HepG2 (cell line): ENCODE results near the gene POU6F2. TPM values are rescaled to one million over a fixed set of nuclear protein-coding genes. Genes with fewer than 3 reads are reported as not detected.
A peak's percentile ranks its signal among the peaks of the same experiment; 100 is the strongest.

Experiments used
- ATAC-seq: fragments of 200-7000 bp; cut with Tn5 transposase; 3 replicates; pipeline ENCODE4 v1.9.1; 2020; ENCODE audit warnings: mild to moderate bottlenecking, moderate library complexity
- BruUV-seq: library from RNA; stranded (reverse); fragments of 400-500 nt; replicated peaks from 2 replicates; lab custom pipeline; 2021; lab: Mats Ljungman, UMichigan
- CTCF ChIA-PET: fragments of 300-600 bp; formaldehyde crosslinking; extraction: SDS; loops from one replicate; lab custom pipeline; 2021; ENCODE audit warnings: low total read pairs, inconsistent platforms, low intra/inter-chr PET ratio; lab: Yijun Ruan, JAX
- POLR2A ChIA-PET: fragments of 350-600 bp; sonication (Branson Sonifier 250); formaldehyde crosslinking; loops from one replicate; lab custom pipeline; 2020; ENCODE audit warnings: antibody characterized with exemption, inconsistent platforms; lab: Yijun Ruan, JAX
- DNase-seq: peaks from one replicate; pipeline ENCODE4 v3.0.0-alpha.2; 2015; ENCODE audit warnings: low spot score
- FAIRE-seq: peaks from 3 replicates; lab custom pipeline; 2011; peaks lifted over from hg19 to GRCh38; lab: Jason Lieb, UNC
- H2AFZ ChIP-seq: one replicate; pipeline ENCODE4 v1.6.1; 2011; ENCODE audit warnings: low read length, inconsistent platforms
- H3K27ac ChIP-seq: fragments of 300-600 bp; 3 replicates; pipeline ENCODE4 v1.8.0; 2011; ENCODE audit warnings: mixed run types, mild to moderate bottlenecking, mixed read lengths, low read length, inconsistent platforms; ENCODE audit not compliant: insufficient read depth; ENCODE audit errors: extremely low read length
- H3K27me3 ChIP-seq, 2 experiments: fragments of 200-600 bp in 1 of 2; 2 replicates in 1 of 2; 3 replicates in 1 of 2; pipeline versions ENCODE4 v1.6.0 to v1.8.0; 2011; ENCODE audit warnings: low read length in 2 of 2, mild to moderate bottlenecking in 2 of 2, moderate library complexity in 2 of 2, inconsistent platforms in 1 of 2; ENCODE audit not compliant: insufficient read depth in 2 of 2, control insufficient read depth in 1 of 2
- H3K36me3 ChIP-seq, 2 experiments: fragments of 200-600 bp in 1 of 2; replicated peaks in 1 of 2; 2 replicates in 1 of 2; 3 replicates in 1 of 2; pipeline versions ENCODE4 v1.5.1 to v1.8.0; 2011; ENCODE audit warnings: low read length in 2 of 2, inconsistent platforms in 1 of 2; ENCODE audit not compliant: insufficient read depth in 2 of 2, control insufficient read depth in 1 of 2
- H3K4me1 ChIP-seq: 2 replicates; pipeline ENCODE4 v1.5.1; 2012; ENCODE audit warnings: low read length, inconsistent platforms; ENCODE audit not compliant: insufficient read depth
- H3K4me2 ChIP-seq: 2 replicates; pipeline ENCODE4 v1.6.0; 2011; ENCODE audit warnings: low read depth, low read length, inconsistent platforms
- H3K4me3 ChIP-seq, 3 experiments: fragments of 200-600 bp in 1 of 3; sonication (generic), shearing (Covaris generic) in 1 of 3; replicated peaks in 1 of 3; 2 replicates each; pipeline ENCODE4 v1.5.1; 2011 to 2016; ENCODE audit warnings: low read length in 3 of 3, inconsistent platforms in 2 of 3, low read depth in 2 of 3, mild to moderate bottlenecking in 2 of 3, control low read depth in 1 of 3, mixed read lengths in 1 of 3; ENCODE audit not compliant: insufficient read depth in 1 of 3
- H3K79me2 ChIP-seq: one replicate; pipeline ENCODE4 v1.6.1; 2011; ENCODE audit warnings: low read length, inconsistent platforms; ENCODE audit not compliant: insufficient read depth
- H3K9ac ChIP-seq: 2 replicates; pipeline ENCODE4 v1.6.0; 2011; ENCODE audit warnings: mild to moderate bottlenecking, low read depth, low read length, inconsistent platforms; ENCODE audit not compliant: insufficient read depth
- H3K9me3 ChIP-seq: 2 replicates; pipeline ENCODE4 v1.5.1; 2012; ENCODE audit warnings: mild to moderate bottlenecking, low read length
- H4K20me1 ChIP-seq: 2 replicates; pipeline ENCODE4 v1.6.0; 2011; ENCODE audit warnings: inconsistent platforms, mild to moderate bottlenecking, low read length, moderate library complexity; ENCODE audit not compliant: insufficient read depth
- AGO1 ChIP-seq: fragments of 200-400 bp; formaldehyde crosslinking; IDR thresholded peaks from 2 replicates; pipeline ENCODE4 v1.6.1; 2017; ENCODE audit warnings: mild to moderate bottlenecking, low read depth, low read length, moderate library complexity; ENCODE audit not compliant: poor library complexity, severe bottlenecking
- AHDC1 ChIP-seq: sonication (generic); formaldehyde crosslinking; IDR thresholded peaks from 2 replicates; pipeline ENCODE4 v1.5.1; 2020; ENCODE audit warnings: mild to moderate bottlenecking, missing genetic modification reagents, borderline replicate concordance
- CBX2 ChIP-seq, 2 experiments: fragments of 200-600 bp in 1 of 2; sonication (generic); formaldehyde crosslinking in 1 of 2; IDR thresholded peaks; 2 replicates each; pipeline versions ENCODE4 v1.7.0 to v1.8.1; 2018 to 2022; ENCODE audit warnings: low read depth in 2 of 2, low read length in 1 of 2, mild to moderate bottlenecking in 1 of 2, missing genetic modification reagents in 1 of 2
- ETV5 ChIP-seq: IDR thresholded peaks from 2 replicates; pipeline ENCODE4 v1.6.1; 2018; ENCODE audit warnings: missing biosample characterization, missing genetic modification reagents, inconsistent platforms, borderline replicate concordance
- MAFF ChIP-seq: IDR thresholded peaks from 2 replicates; pipeline ENCODE4 v1.6.1; 2011; ENCODE audit warnings: low read depth, low read length, improper control_type of control experiment
- MAFK ChIP-seq, 2 experiments: IDR thresholded peaks in 1 of 2; conservative IDR thresholded peaks in 1 of 2; 2 replicates each; pipeline ENCODE4 v1.6.1; 2011; ENCODE audit warnings: improper control_type of control experiment in 2 of 2, low read length in 2 of 2
- ZBTB1 ChIP-seq: sonication (generic); formaldehyde crosslinking; IDR thresholded peaks from 2 replicates; pipeline ENCODE4 v1.4.0; 2020; ENCODE audit warnings: missing genetic modification reagents, borderline replicate concordance
- ZMAT3 ChIP-seq: sonication (generic); formaldehyde crosslinking; conservative IDR thresholded peaks from 2 replicates; pipeline ENCODE4 v1.7.0; 2021; ENCODE audit warnings: missing genetic modification reagents
- ZNF256 ChIP-seq: sonication (generic); formaldehyde crosslinking; conservative IDR thresholded peaks from 2 replicates; pipeline ENCODE4 v1.4.0; 2020; ENCODE audit warnings: missing genetic modification reagents
- ZNF296 ChIP-seq: sonication (generic); formaldehyde crosslinking; conservative IDR thresholded peaks from 2 replicates; pipeline ENCODE4 v1.5.0; 2020; ENCODE audit warnings: mild to moderate bottlenecking, missing genetic modification reagents
- ZNF333 ChIP-seq: sonication (generic); formaldehyde crosslinking; IDR thresholded peaks from 2 replicates; pipeline ENCODE4 v1.4.0; 2020; ENCODE audit warnings: mild to moderate bottlenecking, missing genetic modification reagents, borderline replicate concordance
- ZNF430 ChIP-seq: sonication (generic); formaldehyde crosslinking; IDR thresholded peaks from 2 replicates; pipeline ENCODE4 v1.9.0; 2021; ENCODE audit warnings: mild to moderate bottlenecking, missing genetic modification reagents
- WGBS: methylation state at CpG from one replicate; pipeline ENCODE4 v1.1.6; 2017; ENCODE audit warnings: low lambda C conversion rate; 5-methylcytosine and 5-hydroxymethylcytosine counted together
- in situ Hi-C: cut with HindIII; loops from 2 replicates; pipeline ENCODE4 v1.10.0; 2017; ENCODE audit warnings: low pct_unique_long_range_greater_than_20kb; ENCODE audit not compliant: extremely low pct_ligation_motif_present
- intact Hi-C: fragments of 100-400 bp; cut with micrococcal nuclease; formaldehyde crosslinking; loops from one replicate; pipeline ENCODE4 v1.10.0; 2022; ENCODE audit not compliant: unreplicated experiment
- polyA plus RNA-seq, 8 experiments: library from polyadenylated mRNA; depleted of rRNA in 3 of 8; stranded (reverse) in 7 of 8; unstranded in 1 of 8; fragments of >200 nt; fragmentation: Illumina TruSeq in 4 of 8; extraction: Trizol in 4 of 8; gene quantifications; 2 replicates each; pipeline versions ENCODE4 v1.2.1 to v1.2.3, GENCODE V29; 2011 to 2016; ENCODE audit warnings: low read depth in 4 of 8, missing spikeins in 1 of 8, mixed read lengths in 1 of 8; ENCODE audit not compliant: insufficient read depth in 1 of 8
- total RNA-seq, 5 experiments: library from RNA; depleted of rRNA; stranded (reverse); fragments of >200 nt; fragmentation: Illumina TruSeq; extraction: Trizol; gene quantifications; 2 replicates each; pipeline ENCODE4 v1.2.3, GENCODE V29; 2016; ENCODE audit warnings: low read depth in 1 of 5
- TF ChIP-seq, protein P1 (sequence below): sonication (generic); formaldehyde crosslinking; IDR thresholded peaks from 2 replicates; pipeline ENCODE4 v1.4.0; 2020; ENCODE audit warnings: missing genetic modification reagents, low read depth, mild to moderate bottlenecking, borderline replicate concordance

Gene POU6F2
- total and polyA plus RNA-seq, 2 of the 13 experiments (the other 11 are each of a cell fraction or from before 2014, with no cell fraction given) = not detected

- H3K9me3 ChIP-seq = no peaks in the 10 kb centered on the region
- POLR2A ChIA-PET = no interaction called here
- no peaks in the 10 kb centered on the region for H4K20me1 ChIP-seq
- 57% methylated on average over 8 of the region's 8 CpGs for WGBS
- CTCF ChIA-PET = no interaction called here
- no peak overlapping the region for H3K4me2 ChIP-seq
- in situ Hi-C loops (no loop called here), intact Hi-C loops (no loop called here)
- FAIRE-seq = no peak
- H3K36me3 ChIP-seq = no peaks in the 10 kb centered on the region
- no peak for DNase-seq
- H3K4me3 ChIP-seq = no peak overlapping the region
- no TSS peak for BruUV-seq
- peaks cover 22% of the 10 kb centered on the region for H3K4me1 ChIP-seq
- ATAC-seq = no peak
- no peaks in the 10 kb centered on the region for H3K27me3 ChIP-seq
- H3K27ac ChIP-seq = no peak overlapping the region
- no peak overlapping the region for H2AFZ ChIP-seq
- no peaks in the 10 kb centered on the region for H3K79me2 ChIP-seq
- TF ChIP-seq MAFF = 0 out of 2 replicates have a peak, but pooled peaks have one; percentile 28
- TF ChIP-seq, protein P1, sequence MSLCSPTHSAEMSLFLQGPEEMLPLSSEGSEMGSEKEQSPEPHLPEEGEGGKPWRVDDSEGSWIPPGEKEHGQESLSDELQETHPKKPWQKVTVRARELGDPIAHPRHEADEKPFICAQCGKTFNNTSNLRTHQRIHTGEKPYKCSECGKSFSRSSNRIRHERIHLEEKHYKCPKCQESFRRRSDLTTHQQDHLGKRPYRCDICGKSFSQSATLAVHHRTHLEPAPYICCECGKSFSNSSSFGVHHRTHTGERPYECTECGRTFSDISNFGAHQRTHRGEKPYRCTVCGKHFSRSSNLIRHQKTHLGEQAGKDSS = no peak
- no peak for TF ChIP-seq ZBTB1
- TF ChIP-seq ZNF430 = no peak
- TF ChIP-seq CBX2 (IDR thresholded peaks at IDR 0.05; ENCODE audit: low read depth, low read length) = no peak
- no peak for TF ChIP-seq CBX2 (CRISPR knock-in tag; IDR thresholded peaks at IDR 0.05; ENCODE audit: low read depth)
- no peak for TF ChIP-seq ZNF296 (CRISPR knock-in tag)
- peak in 1 of 2 experiments; percentile 53; a peak in 2 of 4 replicates for TF ChIP-seq MAFK (conservative IDR thresholded peaks at IDR 0.05 in 1 of 2, IDR thresholded peaks at IDR 0.05 in 1 of 2; ENCODE audit: low read length in 2 of 2)
- H3K9ac ChIP-seq = no peak overlapping the region
Measured at GRCh38 chr7:39407723-39408122, 430.0 kb downstream of the POU6F2 start.

- H3K9ac ChIP-seq = no peak overlapping the region
- no peak overlapping the region for H3K4me3 ChIP-seq
- H3K27me3 ChIP-seq = peaks cover 0 to 8% of the 10 kb centered on the region in 2 experiments; a peak in 3 of 5 replicates
- FAIRE-seq = no peak
- in situ Hi-C loops (no loop called here), intact Hi-C loops (no loop called here)
- ChIA-PET CTCF (no interaction called here), POLR2A (no interaction called here)
- H3K36me3 ChIP-seq = no peaks in the 10 kb centered on the region
- no peak for DNase-seq
- no peak overlapping the region for H3K27ac ChIP-seq
- H3K9me3 ChIP-seq = no peaks in the 10 kb centered on the region
- H3K79me2 ChIP-seq = no peaks in the 10 kb centered on the region
- H2AFZ ChIP-seq = no peak overlapping the region
- H4K20me1 ChIP-seq = no peaks in the 10 kb centered on the region
- no peak overlapping the region for H3K4me2 ChIP-seq
- BruUV-seq = no TSS peak
- no peak for ATAC-seq
- peaks cover 25% of the 10 kb centered on the region for H3K4me1 ChIP-seq
- 0% methylated on average over 1 of the region's 1 CpG for WGBS
- TF ChIP-seq ZMAT3 (CRISPR knock-in tag) (no peak), AGO1 (no peak), ZNF333 (CRISPR knock-in tag) (no peak), ZNF256 (no peak), AHDC1 (no peak), ETV5 (CRISPR knock-in tag) (no peak)
Measured at GRCh38 chr7:39408906-39409305, 431.2 kb downstream of the POU6F2 start.
